Stimulated activated CD8-positive, alpha-beta memory T cell treated with anti-CD3 and anti-CD28 coated beads, Interleukin-4, amount 100 ng/mL, for 4 hours (primary cell): Measurements from ENCODE around the gene TNS3.
"Not testable (repeated sequence)": the region's sequence is repeated elsewhere in the genome, so short reads cannot be mapped to it uniquely, and the experiment has no call there.

Experiments used
- DNase-seq, 2 donors: peaks; one replicate each; pipeline ENCODE4 v3.0.0-alpha.2; 2020; ENCODE audit warnings: low read depth in 2 of 2, low spot score in 1 of 2

Gene TNS3

DNA sequence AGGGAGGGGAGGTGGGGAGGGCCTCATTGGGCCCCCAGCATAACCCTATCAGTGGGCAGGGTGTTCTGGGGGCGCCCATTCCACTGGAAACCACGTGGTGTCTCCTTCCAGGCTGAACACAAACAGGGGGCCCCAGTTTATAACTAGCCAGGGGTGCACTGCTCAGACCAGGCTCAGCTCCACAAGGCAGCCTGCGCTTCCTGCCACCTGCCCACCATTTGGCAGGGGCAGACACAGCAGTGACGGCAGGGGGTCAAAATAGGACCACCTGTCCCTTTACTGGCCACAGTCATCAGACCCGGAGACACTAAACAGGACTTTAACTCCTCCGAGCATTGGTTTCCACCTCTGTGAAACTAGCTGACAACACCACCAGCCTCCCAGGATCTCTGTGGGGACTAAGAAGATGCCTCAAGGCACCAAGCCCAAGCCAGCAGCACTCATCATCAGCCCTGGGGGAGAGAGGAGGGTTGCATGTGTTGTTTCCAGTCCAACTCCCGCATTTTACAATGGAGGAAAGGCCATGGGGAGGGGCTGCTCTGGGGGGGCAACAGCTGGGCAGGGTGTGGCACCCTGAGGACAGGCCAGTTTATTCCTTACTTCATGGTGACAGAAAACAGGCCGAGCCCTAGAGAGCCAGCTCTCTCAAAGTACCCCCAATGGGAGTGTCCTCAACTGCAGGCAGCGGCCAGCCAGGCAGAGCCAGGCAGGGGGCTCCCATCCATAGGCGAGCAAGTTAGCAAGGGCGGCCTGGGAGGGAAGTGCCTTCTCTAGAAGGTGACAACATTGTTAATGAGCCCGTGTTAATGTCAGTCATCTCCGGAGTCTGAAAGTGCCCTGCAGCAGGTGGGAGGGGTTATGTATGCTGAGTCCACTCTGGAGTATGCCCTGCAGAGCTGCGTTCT is 127.6 kb downstream of the TNS3 start:
- DNase-seq = no peak

DNA sequence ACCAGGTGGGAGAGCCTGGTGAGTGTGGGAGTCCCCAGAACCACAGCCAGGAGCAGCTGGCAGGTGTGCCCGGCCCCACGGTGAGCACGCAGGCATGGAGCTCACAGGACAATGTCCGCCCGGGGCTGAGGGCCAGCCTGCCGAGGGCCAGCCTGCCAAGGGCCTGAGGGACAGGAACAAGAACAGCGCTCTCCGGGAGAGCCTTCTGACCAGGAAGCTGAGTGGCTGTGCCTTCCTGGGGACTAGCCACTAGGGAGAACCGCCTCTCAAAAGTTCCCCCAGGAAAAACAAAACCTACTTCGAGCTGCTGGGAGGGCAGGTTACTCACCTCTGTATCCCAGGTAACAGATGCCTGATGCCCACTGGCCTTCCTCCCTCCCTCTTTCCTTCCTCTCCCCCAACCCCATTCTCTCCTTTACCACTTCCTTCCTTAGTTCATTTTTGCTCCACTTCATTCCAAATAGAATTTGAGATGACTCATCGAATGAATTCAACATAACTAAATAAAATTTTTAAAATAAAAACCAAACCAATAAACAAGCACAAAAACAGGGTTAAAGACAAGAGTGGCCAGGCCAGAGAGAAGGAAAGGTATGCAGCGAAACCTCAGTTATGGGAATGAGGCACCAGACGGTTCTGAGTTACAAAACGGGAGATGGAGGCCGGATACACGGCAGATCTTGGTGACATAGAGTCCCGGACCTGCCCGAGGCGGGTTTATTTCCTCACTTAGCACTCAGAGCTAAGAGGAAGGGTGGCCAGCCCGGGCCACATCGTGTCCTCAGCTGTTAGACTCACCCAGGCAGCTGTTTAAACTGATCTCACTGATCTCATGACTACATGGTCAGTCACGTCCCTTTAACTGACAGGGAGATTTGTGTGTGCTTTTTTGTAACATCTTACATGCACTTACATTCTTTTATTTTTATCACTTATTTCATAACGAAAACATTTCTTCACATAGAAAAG is 128.5 kb downstream of the TNS3 start:
- no peak for DNase-seq

DNA sequence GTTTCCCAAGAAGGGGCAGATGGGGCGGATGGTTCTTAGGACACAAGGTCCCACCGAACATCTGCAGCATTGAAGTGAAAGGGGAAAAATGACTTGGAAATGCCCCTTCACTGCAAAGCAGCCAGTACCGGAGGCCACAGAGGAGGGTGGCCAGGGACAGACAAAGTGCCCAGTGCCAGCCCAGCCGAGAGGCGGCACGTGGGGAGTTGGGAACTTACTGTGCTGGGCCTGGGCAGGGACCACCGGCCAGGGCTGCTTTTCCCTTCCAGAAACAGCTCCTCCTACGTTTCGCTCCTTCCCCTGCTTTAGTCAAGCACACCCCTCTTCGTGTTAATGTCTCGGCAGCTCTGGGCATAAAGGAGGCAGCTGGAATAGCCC is 129.2 kb downstream of the TNS3 start:
- DNase-seq = no peak

DNA sequence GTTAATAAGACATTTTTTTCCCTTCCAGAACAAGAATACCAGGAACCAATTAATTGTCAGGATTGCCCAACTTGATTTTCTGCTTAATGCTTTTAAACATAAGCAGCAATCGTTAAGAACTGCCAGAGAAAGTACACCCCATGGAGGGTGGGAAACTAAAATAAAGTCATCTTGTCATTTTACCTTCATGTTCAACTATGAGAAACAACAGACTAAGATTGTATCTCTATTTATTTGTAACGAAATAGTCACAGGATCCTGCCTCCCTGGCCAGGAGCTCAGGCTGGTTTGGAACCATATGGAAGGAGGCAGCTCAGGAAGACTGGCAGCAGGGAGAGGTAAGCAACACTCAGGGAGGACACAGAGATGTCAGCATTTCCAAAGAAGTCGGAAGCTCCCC is 129.6 kb downstream of the TNS3 start:
- DNase-seq = no peak

DNA sequence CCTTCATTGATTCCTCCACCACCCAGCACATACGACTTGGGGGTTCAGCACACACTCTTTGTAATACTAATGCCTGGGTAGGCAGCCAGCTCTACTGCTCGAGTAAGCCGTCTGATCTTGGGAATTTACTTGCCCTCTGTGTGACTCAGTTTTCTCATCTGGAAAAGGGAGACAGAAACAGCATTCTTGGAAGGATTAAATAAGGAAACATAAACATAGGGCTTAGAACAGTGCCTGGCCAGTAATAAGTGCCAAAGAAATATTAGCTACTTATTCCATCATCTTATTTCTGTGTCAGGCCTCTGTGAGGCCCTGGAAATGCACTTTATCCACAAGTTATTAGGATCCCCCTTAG is 130.1 kb downstream of the TNS3 start:
- DNase-seq = no peak

DNA sequence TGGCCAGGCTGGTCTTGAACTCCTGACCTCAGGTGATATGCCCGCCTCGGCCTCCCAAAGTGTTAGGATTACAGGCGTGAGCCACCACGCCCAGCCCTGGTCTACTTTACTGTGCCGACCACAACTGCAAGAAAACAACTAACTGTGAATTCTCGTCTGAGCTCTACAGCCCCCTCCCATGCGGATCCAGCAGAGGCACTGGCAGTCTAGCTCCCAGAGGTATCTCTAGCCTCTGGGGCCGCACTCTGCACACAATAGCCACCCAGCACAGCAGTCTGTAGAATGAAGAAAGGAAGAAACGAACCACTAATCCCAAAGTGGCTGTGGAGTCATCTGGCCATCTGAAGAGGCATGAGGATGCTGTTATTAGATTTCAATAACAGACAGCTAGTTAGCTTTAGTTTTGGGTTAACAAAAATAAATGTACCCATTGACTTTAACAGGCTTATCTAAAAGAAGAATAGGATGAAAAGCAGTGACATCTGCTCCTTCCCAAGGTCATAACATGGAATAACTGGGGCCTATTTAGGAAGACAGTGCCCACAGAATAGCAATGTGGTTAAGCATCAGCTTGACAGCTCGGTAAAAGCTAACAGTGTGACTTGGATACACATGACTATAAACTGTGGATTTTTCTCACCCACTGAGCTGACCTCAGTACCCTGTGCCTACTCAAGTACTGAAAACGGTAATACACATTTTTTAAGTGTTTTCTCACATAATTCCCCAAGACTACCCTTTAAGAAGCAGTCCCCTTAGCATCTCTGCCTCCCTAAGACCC is 131.9 kb downstream of the TNS3 start:
- no peak for DNase-seq

DNA sequence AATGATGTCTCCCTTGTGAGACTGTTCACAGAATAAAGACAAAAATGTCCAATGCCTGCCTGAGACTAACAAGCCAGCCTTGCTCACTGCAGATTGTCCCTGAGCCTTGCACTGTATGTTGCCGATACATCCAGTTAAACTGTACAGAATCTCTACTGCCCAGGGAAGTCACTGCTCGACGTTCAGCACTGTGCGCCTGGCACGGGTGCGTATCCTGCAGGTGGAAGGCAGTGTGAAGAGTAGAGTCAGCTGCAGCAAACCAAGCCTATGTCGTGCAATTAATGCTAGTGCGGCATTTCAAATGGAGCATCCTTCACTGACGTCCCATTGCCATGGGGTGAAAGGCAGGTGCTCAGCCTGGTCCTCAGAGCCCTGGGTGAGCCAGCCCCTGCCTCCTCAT is 132.9 kb downstream of the TNS3 start:
- no peak for DNase-seq

DNA sequence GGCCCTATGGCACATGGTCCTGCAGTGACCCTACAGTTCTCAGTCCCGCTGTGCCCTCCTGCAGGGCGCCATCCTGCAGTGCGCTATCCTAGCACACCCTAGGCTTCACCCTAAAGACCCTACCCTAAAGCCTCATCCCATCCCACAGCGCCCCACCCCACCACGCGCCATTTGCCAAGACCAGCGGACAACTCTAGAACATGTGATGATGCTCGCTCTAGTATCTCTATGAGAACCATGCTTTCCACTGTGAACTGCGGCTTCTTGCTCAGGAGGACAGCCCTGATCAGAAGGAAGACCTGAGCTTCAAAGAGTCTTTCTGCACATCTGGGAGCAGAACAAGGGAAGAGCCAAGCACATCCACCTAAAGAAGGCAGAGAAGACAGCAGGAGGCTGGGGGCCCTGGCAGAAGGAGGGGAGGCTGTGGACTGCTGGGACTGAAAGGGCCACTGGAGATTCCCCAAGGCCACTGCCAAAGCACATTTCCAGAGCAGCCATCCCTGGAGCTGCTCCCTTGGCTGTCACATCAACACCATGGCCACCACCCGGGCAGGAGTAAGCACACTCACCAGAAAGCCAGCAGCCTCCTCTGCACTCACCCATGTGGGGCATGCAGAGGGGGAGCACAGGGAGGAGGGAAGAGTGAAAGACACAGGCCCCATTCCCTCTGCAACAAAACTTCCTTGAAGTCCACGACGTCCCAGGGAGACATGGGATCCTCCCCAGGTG is 134.1 kb downstream of the TNS3 start:
- DNase-seq = no peak

DNA sequence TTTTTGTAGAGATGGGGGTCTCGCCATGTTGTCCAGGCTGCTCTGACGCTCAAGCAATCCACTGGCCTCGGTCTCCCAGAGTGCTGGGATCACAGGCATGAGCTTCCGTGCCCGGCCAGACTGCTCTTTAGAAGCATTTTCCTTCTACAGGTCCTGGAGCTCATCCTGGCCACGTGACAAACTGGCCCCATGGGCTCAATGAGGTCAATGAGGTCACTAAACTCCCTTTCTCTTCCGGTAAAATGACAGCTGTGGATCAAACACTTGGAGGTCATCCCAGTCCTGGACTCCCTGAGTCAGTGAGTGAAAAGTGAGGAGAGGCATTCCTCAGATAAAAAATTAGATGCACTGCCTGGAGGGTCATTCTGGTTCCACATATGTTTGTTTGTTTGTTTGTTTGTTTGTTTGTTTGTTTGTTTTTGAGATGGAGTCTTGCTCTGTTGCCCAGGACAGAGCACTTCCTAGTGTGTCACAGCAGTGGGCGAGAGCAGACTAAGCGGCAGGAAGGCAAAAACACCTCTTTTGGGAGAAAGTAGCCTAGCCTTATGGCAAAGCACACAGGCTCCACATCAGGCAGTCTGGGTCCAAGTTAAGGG is 134.9 kb downstream of the TNS3 start:
- no peak for DNase-seq

DNA sequence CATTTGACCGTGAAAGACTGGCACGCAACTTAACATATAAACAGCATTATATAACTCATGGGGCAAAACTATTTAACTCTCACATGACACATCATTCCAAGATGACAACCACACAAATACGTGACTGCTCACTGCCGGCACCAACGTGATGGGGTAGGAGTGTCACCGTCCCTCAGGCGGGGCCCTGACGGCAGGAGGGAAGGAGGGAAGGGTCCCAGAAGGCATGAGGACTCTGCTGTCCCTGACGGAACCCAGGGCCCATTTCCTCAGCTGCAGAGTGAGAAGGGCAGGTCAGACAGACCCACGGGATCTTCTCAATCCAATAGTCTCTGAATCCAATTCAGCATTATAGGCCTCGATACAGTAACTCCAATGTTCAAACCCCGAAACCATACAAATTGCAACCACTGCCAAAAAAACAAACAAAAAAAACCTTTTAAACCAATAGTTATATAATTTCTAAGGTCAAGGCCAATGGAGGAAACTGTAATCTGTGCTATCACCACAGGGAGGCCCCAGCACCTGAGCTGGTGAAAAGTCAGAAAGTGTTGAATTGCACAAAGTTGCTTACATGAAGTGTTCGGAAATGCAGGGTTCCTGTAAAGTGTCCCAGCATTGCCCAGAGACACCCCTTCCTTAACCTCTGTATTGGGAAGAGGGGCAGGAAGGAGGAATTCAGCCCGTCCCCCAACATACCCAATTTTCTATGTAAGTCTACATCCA is 137.4 kb downstream of the TNS3 start:
- no peak for DNase-seq

DNA sequence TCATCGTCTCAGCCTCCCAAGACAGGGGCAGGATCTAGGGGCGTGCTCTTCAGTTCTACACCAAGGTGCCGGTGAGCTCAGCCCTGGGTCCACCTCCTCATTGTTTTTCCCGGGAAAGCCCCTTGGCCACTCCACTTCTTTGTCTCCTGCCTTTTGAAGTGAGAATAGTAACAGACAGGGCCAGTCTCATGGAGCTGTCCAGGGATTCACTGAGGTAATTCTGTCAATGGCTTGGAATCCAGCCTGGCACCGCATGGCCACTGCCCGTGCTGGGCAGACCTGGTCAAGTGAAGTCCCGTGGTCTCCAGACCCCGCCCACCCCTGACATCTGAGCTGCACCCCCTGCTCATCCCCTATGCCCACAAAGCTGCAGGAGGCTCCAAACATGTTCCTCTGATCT is 138.9 kb downstream of the TNS3 start:
- DNase-seq = no peak

DNA sequence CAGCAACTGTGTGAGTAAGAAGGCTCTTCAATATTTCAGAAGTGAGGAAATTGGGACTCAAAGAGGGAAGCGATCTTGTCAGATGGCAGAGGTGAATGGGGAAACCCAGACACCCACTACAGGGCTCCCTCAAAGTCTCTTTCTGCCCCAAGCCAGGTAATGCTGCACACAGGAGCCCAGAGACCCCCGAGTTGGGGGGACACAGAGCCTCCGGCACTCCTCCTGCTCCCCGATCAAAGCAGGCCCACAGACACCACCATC is 139.4 kb downstream of the TNS3 start:
- no peak for DNase-seq

DNA sequence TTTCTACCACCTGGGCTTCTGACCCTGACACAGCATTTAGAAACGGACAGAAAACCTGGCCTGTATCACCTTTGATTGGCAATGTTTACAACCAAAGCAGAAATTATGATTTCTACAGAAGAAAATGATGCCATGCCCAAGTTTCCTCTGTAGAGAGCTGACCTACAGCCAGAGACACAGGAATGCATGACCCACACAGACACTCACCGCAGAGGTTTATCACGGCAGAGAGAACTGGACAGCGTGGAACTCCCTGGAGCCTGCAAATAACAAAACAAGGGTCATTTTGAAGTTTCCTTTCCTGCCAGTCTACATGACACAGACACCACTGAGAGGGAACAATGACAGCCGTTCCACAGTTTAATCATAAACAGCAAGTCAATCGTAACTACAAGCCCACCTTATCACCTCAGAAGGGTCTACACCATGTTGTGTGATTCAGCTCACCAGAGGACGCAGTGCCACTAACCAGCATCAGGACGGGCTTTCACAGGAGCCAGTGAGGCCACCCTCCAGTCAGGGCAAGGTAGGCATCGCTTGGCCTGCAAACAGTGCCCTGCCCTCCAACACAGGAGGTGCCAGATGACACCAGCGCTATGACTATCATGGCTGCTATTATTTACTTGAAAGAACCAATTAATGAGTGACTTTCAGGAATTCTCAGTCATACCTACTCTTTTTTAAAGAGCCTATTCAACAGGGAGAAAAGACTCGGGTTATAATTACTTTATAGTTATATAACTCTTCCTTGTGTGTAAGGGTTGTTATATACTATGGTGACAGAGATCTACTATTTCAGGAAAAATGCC is 139.9 kb downstream of the TNS3 start:
- DNase-seq = no peak

DNA sequence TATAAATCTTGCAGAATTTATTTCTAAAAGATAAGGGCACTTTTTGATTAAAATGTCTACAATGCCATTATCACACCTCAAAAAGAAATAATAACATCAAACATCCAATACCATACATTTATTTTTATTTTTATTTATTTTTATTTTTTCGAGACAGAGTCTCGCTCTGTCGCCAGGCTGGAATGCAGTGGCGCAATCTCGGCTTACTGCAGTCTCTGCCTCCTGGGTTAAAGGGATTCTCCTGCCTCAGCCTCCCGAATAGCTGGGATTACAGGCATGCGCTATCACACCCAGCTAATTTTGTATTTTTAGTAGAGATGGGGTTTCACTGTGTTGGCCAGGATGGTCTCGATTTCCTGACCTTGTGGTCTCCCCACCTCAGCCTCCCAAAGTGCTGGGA is 140.9 kb downstream of the TNS3 start:
- DNase-seq = not testable (repeated sequence)

DNA sequence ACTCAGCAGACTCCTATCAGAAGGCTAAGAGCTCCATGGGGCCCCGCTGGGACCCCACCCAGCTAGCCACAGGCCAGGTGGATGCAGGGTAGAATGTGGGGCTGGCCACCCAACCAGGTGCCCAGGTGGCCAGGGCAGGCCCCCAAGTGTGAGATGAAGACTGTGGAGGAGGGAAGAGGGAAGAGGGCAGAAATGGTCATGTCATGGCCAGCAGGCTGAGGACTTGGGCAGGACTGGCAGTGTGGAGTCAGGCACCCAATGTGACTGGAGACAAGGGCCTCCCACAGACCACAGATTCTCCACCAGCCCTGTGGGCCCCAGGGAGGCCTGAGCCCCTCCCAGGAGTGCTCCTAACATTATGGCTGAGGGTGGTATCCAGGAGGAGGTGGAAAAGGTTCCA is 141.6 kb downstream of the TNS3 start:
- DNase-seq = no peak

DNA sequence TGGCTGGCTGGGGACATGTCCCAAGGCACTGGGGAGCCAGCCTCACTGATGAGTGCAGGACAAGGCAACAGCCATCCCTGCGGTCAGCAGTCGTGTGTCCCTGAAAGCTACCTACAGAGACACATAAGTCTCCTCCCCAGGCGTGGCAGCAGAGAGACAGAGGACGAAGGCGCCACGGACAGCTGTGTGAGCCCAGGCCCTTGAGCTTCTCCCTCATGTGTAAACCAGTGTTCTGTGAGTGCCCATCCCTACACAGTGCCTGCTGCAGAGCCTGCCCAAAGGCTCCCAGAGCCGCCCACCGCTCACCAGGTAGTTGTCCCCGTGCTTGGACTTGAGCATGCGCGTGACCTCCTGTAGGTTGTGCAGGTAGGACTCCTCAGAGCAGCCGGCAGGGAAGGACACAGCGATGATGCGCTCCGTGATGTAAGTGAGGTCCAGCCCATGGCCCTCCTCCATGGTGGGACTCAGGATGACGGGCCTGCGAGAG is 142.7 kb downstream of the TNS3 start:
- DNase-seq = no peak

DNA sequence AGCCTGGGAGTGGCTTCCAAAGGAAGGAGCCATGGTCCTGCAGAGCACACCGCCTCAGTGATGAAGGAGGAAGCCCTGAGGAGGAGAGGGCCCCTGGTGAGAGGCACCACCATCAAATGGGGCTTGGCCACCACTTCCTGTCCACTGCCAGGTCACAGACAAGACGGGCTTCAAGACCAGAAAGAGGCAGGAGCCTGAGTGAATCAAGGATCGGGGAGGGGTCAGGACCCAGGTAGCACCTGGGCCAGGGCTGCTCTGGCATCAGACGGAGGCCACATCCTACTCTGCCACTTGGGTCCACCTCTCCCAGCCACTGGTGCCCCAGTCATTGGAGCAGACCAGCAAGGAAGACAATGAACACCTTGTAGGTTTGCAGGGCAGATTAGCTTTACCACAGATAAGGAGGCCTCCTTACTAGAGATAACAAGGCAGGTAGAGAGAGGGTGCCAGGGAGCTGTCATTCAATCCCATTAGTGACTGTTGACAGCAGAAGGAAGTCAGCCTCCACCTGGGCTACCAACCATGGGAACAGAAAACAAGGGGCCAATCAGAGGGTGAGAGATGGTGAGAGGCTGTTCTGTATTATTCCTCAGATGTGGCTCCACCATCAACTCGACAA is 143.4 kb downstream of the TNS3 start:
- no peak for DNase-seq

DNA sequence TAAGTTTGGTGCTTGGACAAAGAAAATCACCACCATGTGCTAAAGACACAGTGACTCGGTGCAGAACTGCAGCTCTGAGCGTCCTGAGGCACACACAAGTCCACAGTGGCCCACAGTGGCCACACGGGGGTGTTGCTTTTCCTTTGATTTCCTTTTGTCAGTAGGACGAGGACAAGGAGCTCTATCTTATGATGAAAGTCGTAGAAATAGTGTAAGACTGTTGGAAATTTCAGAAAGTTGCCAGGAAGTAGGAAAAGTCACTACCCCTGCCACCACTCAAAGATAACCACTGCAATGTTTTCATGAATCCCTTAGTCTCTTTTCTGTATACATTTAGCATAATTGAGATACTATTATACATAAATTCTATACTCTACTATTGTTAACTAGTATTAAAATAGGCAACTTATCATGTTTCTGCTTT is 146.0 kb downstream of the TNS3 start:
- DNase-seq = no peak

DNA sequence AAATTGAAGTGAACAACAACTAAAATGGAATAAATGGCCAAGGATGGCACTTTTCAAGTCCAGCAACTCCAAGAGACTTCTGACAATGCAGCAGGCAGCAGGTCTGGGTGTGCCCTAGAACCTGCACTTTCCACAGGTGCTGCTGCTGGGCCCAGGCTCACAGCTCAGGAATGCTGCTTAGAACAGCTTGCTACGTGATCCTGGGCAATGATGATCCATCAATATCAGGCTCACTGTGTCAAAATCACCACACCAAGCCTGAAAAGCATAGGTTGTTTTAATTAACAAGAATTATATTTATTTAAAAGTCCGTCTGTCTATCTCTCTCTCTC is 148.4 kb downstream of the TNS3 start:
- DNase-seq = no peak
